Left colon (tissue), 2 donors: ENCODE data around the gene HDAC8. TPM values are rescaled to one million over a fixed set of nuclear protein-coding genes. Genes with fewer than 3 reads are reported as not detected.
A peak's percentile ranks its signal among the peaks of the same experiment; 100 is the strongest.

Experiments used
- ATAC-seq: fragments of 200-7000 bp; cut with Tn5 transposase; one replicate; pipeline ENCODE4 v1.9.1; 2020; ENCODE audit warnings: mild to moderate bottlenecking, moderate library complexity
- DNase-seq, 2 donors: peaks; one replicate each; pipeline ENCODE4 v3.0.0-alpha.2; 2020
- intact Hi-C, 2 donors: fragments of 100-400 bp; cut with DNase I in 1 of 2; cut with micrococcal nuclease in 1 of 2; formaldehyde crosslinking; loops; one replicate each; pipeline versions ENCODE4 v1.11.2 to v1.14.0; 2022; cut with DNase I, micrococcal nuclease
- total RNA-seq, 2 donors: library from RNA; stranded (reverse); fragmentation: NEBNext Ultra II Directional; extraction: Animal tissue kit (Norgen Biotek cat#: 25700); gene quantifications; one replicate each; pipeline ENCODE4 v1.2.1, GENCODE V29; 2021
- donor health status: DM: no; HTN: no; CAD: no.
- donor health status: DM: yes; HTN: yes; CAD: no.

HDAC8 gene
- total RNA-seq, 2 donors from 2014 or later, result 19.0 to 24.6 TPM

- ATAC-seq (peak; percentile 44), DNase-seq (no peak)
- intact Hi-C loops, result no loop called here
These were observed 263.2 kb downstream of the HDAC8 start for GRCh38 chrX:72309297-72310071.

GRCh38 chrX:72308566-72309296 lies 263.9 kb downstream of the HDAC8 start:
- ATAC-seq (peak; percentile 72), DNase-seq (peak; percentile 63 to 70)
- intact Hi-C loops, result no loop called here

GRCh38 chrX:72308209-72308565 lies 264.5 kb downstream of the HDAC8 start:
- ATAC-seq, result no peak
- intact Hi-C loops, result no loop called here
- no peak for DNase-seq

- intact Hi-C loops, result no loop called here
- no peak for ATAC-seq
- no peak for DNase-seq
These were observed 265.0 kb downstream of the HDAC8 start for GRCh38 chrX:72307646-72308051.

- ATAC-seq, result peak; percentile 78
- intact Hi-C loops, result no loop called here
- DNase-seq, result peak; percentile 49 to 63
These were observed 265.6 kb downstream of the HDAC8 start for GRCh38 chrX:72306851-72307645.

GRCh38 chrX:72306085-72306801 lies 266.4 kb downstream of the HDAC8 start:
- DNase-seq (no peak), ATAC-seq (peak; percentile 6)
- intact Hi-C loops, result no loop called here

- intact Hi-C loops, result no loop called here
- ATAC-seq, result no peak
- DNase-seq, result no peak
These were observed 267.2 kb downstream of the HDAC8 start, which contains the start of gene CITED1 for GRCh38 chrX:72305286-72306084. TSS of gene CITED1 (minus strand) at chrX:72305914. CDS start at chrX:72302869, 3,045 bp downstream.

GRCh38 chrX:72304877-72305276 lies 267.8 kb downstream of the HDAC8 start:
- ATAC-seq (no peak), DNase-seq (no peak)
- intact Hi-C loops, result no loop called here

- intact Hi-C loops, result no loop called here
- DNase-seq (no peak), ATAC-seq (no peak)
These were observed 270.9 kb downstream of the HDAC8 start for GRCh38 chrX:72301781-72302180.

GRCh38 chrX:72299891-72300630 lies 272.6 kb downstream of the HDAC8 start:
- intact Hi-C loops, result no loop called here
- ATAC-seq, result peak; percentile 79
- DNase-seq, result no peak

GRCh38 chrX:72297953-72298730 lies 274.5 kb downstream of the HDAC8 start:
- peak; percentile 67 for ATAC-seq

GRCh38 chrX:72296991-72297390 lies 275.7 kb downstream of the HDAC8 start:
- DNase-seq (no peak), ATAC-seq (no peak)
- intact Hi-C loops, result no loop called here

More at GRCh38 chrX:72297953-72298730, 274.5 kb downstream of the HDAC8 start:
- DNase-seq, result no peak
- intact Hi-C loops, result no loop called here

GRCh38 chrX:72295745-72296144 lies 276.9 kb downstream of the HDAC8 start:
- no peak for DNase-seq
- intact Hi-C loops, result no loop called here
- no peak for ATAC-seq

GRCh38 chrX:72294497-72294896 lies 278.1 kb downstream of the HDAC8 start:
- intact Hi-C loops, result no loop called here
- ATAC-seq, result no peak
- no peak for DNase-seq

GRCh38 chrX:72282302-72282701 lies 290.3 kb downstream of the HDAC8 start:
- intact Hi-C loops, result no loop called here
- ATAC-seq, result no peak
- no peak for DNase-seq

GRCh38 chrX:72280321-72280845 lies 292.3 kb downstream of the HDAC8 start:
- DNase-seq (no peak), ATAC-seq (no peak)
- intact Hi-C loops, result no loop called here
